GM19438 (cell line): ENCODE data around the gene HERC3.
"Not testable (repeated sequence)": the region's sequence is repeated elsewhere in the genome, so short reads cannot be mapped to it uniquely, and the experiment has no call there.

Experiments
- ATAC-seq: cut with Tn5 transposase; IDR thresholded peaks from one replicate; pipeline ENCODE4 v1.9.1; 2021; ENCODE audit warnings: low read depth; ENCODE audit not compliant: unreplicated experiment

The HERC3 gene

GRCh38 chr4:88605736-88606135 is 13.5 kb downstream of the HERC3 start:
- ATAC-seq: no peak

- no peak for ATAC-seq
Measured at GRCh38 chr4:88606832-88607231, 14.6 kb downstream of the HERC3 start.

- ATAC-seq: no peak
Measured at GRCh38 chr4:88609387-88609786, 17.1 kb downstream of the HERC3 start.

- ATAC-seq: not testable (repeated sequence)
Measured at GRCh38 chr4:88609794-88610193, 17.5 kb downstream of the HERC3 start.

GRCh38 chr4:88610771-88611170 is 18.5 kb downstream of the HERC3 start:
- no peak for ATAC-seq

- ATAC-seq: no peak
Measured at GRCh38 chr4:88613417-88613875, 21.2 kb downstream of the HERC3 start.

- ATAC-seq: no peak
Measured at GRCh38 chr4:88614058-88614457, 21.8 kb downstream of the HERC3 start.

- ATAC-seq: no peak
Measured at GRCh38 chr4:88616275-88617150, 24.2 kb downstream of the HERC3 start.

- ATAC-seq: no peak
Measured at GRCh38 chr4:88618782-88619485, 26.7 kb downstream of the HERC3 start.

GRCh38 chr4:88619971-88620370 is 27.7 kb downstream of the HERC3 start:
- no peak for ATAC-seq

- no peak for ATAC-seq
Measured at GRCh38 chr4:88621763-88622327, 29.6 kb downstream of the HERC3 start.

- ATAC-seq: no peak
Measured at GRCh38 chr4:88623097-88623496, 30.8 kb downstream of the HERC3 start.

GRCh38 chr4:88628746-88629145 is 36.5 kb downstream of the HERC3 start:
- ATAC-seq: no peak

GRCh38 chr4:88629826-88630225 is 37.5 kb downstream of the HERC3 start:
- no peak for ATAC-seq

GRCh38 chr4:88630756-88631155 is 38.5 kb downstream of the HERC3 start:
- no peak for ATAC-seq

GRCh38 chr4:88643932-88644331 is 51.7 kb downstream of the HERC3 start:
- ATAC-seq: no peak

- ATAC-seq: no peak
Measured at GRCh38 chr4:88645994-88646393, 53.7 kb downstream of the HERC3 start.

GRCh38 chr4:88646528-88647280 is 54.4 kb downstream of the HERC3 start:
- no peak for ATAC-seq

GRCh38 chr4:88649716-88650115 is 57.4 kb downstream of the HERC3 start:
- ATAC-seq: no peak

- no peak for ATAC-seq
Measured at GRCh38 chr4:88653371-88653946, 61.2 kb downstream of the HERC3 start.
